GM12891 (cell line): ENCODE measurements around the gene ALCAM.

Experiments used
- POLR2A ChIP-seq: IDR thresholded peaks from 2 replicates; pipeline ENCODE4 v1.6.1; 2011; ENCODE audit warnings: low read depth, low read length, control low read depth
- POLR2AphosphoS5 ChIP-seq: IDR thresholded peaks from 2 replicates; pipeline ENCODE4 v1.6.1; 2011; ENCODE audit warnings: low read depth, low read length, control low read depth
- POU2F2 ChIP-seq: IDR thresholded peaks from 2 replicates; pipeline ENCODE4 v1.6.1; 2011; ENCODE audit warnings: low read depth, mild to moderate bottlenecking, control low read depth, low read length, moderate library complexity
- SPI1 ChIP-seq: IDR thresholded peaks from 2 replicates; pipeline ENCODE4 v1.6.1; 2011; ENCODE audit warnings: low read depth, low read length, control low read depth
- TAF1 ChIP-seq: IDR thresholded peaks from 2 replicates; pipeline ENCODE4 v1.6.1; 2011; ENCODE audit warnings: low read depth, low read length, control low read depth

DNA sequence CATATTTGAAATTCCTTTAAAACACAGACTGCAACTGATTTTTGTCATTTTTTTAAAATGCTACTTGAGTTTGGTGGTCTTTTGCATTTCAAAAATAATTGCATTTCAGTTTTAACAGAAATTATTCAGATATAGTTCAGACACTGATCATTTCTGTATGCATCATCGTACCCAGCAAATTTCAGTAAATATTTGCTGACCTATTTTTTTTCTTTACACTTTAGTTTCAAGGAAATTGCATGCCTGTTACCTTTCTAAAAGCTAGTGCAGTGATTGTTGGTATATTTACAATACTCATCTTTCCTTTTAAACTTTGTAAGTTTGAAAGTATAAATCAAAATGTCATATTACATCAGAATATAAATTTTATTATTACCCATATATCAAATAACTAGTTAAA, 32.4 kb downstream of the ALCAM start:
- no peak for TF ChIP-seq POLR2A
- TF ChIP-seq POLR2AphosphoS5: no peak
- TF ChIP-seq TAF1: no peak
- TF ChIP-seq SPI1: no peak
- no peak for TF ChIP-seq POU2F2
